GM18526 (cell line): ENCODE results near the gene KRT72.

Source experiments
- POLR2A ChIP-seq: IDR thresholded peaks from 3 replicates; pipeline ENCODE4 v1.6.1; 2011; ENCODE audit not compliant: insufficient read length; ENCODE audit errors: extremely low read depth

KRT72 gene

DNA sequence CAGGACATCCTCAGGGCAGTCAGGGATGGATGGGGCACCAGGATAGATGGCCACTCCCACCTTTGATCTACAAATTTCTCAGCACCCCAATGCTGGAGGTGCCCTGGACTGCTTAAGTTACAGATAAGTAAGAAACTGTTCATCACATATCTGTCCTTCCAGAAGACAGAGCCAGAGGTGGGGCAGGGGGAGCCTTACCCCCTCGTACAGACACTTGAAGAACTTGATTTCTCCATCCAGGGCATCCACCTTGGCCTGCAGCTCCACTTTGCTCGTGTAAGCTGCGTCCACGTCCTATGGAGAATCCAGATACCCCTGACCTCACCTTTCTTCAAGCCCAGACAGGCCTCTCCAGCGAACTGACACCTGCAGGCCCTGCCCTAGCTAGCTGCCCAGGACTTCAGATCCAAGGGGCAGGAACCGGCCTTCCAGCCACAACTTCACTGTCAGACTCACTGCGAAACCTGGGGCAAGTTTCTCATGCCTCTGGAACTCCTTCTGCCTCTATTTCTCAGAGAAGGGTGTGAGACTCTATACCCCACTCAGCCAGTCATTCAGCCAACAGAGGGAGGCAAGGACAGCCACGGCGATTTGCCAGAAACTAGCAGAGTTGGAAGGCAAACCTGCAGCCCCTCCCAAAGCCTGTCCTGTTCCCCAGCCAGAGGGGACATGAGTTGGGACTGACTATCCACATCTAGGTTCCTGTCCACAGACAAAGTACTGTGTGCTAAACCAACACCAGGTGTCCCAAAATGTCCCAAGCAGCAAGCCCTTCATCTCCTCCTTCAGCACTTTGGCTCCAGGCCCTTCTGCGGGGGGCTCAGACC lies 13.3 kb upstream of the KRT72 start:
- TF ChIP-seq POLR2A, result no peak

DNA sequence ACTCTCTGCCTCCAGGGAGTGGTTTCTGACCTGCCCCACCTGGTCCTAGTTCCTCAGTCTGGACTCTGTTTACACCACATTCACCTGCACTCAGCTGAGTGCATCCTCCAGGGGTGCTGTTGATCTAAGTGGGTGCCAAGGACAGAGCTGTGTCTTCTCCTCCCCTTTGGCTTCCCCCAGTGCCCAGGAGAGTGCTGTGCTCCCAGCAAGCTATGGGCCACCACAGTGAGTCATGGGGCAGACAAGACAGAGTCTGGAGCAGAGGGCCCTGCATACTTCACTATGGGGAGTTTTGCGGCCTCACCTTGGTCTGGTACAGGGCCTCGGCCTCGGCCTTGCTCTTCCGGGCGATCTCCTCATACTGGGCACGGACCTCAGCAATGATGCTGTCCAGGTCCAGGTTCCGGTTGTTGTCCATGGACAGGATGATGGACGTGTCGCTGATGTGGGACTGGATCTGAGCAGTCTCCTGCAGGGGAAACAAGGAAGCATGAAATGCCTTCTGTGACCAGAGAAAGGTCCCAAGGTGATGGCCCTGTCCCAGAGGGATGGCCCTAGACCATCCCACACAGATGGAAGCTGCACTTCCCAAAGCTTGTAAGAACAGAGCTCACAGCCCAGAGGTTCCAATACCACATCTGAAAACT lies 12.2 kb upstream of the KRT72 start:
- no peak for TF ChIP-seq POLR2A

DNA sequence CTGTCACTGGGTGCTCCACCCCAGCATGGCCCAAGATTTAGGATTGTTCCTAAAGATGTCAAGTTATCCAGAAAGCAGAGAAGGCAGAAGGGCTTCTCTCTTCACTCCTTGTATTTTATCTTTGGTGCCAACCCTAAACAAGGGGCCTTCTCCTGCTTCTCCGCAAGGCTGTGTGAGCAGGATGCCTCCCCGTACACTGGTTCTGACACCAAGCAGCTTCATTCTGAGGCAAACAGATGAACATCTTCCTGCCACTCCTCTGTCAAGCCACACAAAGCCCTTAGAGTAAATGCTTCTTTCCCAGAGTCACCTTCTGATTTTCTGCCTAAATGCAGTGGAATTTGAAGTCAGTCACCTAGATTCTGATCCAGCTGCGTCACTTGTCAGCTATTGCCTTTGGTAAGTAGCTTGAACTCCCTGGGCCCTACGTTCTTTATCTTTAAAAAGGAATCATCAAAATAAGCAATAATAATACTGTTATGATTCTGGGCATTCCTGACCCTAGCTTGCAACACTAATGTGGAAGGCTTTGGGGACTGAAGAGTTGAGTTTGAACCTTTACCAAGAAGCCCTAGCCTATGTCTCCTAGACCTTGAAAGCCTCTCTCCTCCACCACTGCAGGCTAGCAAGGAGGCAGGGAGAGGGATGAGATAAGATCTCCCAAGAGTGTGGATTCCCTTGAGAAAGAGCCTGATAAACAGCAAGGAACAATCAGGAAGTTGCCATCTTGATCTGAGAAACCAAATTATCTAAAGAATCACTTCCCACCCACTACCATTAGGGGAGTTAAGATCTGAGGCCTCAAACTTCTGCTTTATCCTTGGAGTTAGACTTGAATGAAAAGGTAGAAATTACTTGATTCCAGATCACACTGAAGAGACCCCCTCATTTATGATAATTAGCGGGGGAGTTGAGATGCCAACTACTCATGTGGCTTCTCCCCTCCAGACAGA lies 11.4 kb upstream of the KRT72 start:
- TF ChIP-seq POLR2A, result no peak

DNA sequence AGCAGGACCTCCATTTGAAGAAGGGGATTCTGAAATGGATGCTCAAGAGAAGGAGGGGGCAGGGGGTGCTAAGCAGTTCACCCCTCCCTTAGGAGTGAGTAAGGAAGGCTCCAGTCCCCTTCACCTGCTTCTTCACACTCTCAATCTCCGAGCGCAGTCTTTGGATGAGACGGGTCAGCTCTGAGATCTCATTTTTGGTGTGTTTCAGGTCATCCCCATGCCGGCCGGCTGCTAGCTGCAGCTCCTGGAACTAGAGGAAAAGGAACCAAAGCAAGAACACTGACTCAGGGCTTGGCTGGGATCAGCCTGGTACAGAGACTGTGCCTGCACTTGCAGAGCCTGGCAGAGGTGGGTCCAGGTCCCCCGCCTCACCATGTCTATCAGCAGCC lies 9.8 kb upstream of the KRT72 start:
- TF ChIP-seq POLR2A, result no peak

DNA sequence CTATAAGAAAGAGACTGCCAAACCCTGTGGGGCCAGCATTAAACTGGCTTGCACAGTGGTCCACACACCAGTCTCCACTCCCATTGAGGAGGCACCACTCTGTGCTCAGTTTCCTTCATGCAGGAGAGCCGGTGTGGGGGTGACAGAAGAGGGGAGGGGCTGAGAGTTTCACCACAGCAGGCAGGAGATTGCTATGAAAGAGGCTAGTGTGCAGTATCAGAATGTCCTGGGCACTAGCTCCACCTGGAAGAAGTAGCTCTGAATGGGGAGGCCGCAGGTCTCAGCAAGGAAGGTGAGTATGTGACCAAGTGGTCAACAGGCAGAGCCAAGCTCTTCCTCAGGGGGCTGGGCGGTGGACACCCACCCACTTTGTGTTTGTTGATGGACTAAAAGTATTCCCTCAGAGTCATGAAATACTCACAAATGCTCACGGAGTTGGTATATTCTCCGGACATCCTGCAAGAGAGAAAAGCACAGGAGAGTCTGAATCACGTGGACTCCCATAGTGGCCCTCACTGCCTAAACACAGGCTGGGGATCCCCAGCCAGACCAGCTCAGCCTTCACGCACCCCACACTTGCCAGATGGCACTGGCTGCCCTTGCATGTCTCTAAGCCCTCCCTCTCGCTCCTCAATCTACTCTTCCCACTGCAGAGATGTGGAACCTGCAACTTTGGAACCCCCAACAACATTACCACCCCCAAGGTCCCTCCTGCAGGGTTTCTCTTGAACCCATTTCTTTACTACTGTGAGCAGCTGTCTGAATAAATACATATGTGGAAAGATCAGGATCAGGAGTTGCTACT lies 7.8 kb upstream of the KRT72 start:
- no peak for TF ChIP-seq POLR2A

DNA sequence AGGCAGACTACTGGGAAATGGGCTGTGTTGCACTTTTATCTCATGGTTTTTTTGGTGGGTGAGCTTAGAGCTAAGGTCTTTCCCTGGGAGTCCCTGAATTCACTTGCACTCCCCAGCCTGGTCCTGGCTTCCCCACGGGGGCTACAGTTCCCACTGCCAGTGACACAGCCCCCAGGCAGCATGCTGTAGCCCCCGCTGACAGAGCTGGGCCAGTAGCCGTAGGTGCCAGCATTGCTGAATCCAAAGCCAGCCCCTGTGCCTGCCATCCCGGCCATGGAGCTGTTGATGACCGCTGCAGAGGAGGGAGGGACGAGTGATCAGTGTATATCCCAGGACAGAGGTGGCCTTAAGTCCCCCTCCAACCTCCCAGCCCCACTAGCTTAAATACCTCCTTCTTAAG lies 6.9 kb upstream of the KRT72 start:
- TF ChIP-seq POLR2A, result no peak

DNA sequence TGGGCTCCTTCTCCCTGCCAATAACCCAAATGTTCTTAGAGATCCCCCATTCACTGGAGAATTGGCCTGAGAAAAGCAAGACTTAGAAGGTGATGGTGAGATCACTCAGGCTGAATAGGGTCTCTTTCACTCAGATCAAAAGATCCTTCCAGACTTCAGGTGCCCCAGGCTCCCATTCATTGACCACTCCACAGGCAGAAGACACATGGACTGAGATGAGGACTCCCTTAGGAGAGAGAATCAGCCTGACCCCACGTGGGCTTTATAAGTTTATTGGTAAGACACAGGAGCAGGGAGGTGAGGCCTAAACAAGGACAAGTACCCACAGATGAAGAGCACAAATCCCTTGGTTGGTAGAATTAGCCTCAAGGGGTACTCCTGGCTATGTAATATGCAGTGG lies 6.1 kb upstream of the KRT72 start:
- TF ChIP-seq POLR2A, result no peak

DNA sequence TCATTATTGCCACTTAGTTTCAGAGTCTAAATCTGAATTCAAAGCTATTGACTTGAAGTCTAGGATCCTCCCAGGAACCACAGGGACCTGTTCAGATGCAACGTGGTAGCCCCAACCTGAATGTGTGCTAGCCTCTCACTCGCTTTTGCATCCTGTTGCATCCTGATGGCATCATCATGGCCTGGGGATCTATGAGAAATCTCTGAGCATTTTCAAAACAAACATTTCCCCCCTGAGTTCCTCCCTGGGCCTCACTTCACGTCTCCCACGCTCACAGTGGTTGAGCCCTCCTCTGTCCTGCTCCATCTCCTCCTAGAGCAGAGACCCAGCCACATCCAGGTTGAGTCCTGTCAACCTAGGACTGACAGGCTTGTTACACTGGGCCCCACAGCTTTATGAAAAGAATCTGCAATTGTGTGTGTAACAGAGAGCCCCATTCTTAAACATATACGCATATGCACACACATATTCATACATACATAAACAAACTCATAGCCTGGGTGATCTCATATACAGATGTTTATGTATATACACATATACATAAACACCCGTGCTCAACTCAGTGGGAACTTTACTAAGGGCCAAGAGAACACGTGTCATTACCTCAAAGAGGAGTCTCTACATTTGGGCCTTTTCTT lies 5.4 kb upstream of the KRT72 start:
- TF ChIP-seq POLR2A, result no peak

DNA sequence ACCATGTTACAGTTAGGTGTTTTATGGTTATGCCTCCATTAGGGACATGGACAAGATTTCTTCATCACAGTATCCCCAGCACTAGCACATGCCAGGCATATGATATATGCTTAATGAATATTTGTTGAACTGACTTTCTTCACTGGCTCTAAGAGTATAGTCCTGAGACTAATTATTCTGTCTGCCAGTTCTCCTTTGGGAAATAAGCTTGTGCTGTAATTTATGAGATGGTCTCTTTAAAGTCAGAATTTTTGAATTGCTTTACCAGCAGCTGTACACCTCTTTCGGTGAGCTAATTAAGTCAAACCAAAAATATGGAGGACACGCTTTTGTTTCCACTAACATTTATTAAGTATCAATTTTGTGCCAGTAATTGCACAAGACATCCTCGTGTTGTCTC lies 4.8 kb upstream of the KRT72 start:
- TF ChIP-seq POLR2A, result no peak

DNA sequence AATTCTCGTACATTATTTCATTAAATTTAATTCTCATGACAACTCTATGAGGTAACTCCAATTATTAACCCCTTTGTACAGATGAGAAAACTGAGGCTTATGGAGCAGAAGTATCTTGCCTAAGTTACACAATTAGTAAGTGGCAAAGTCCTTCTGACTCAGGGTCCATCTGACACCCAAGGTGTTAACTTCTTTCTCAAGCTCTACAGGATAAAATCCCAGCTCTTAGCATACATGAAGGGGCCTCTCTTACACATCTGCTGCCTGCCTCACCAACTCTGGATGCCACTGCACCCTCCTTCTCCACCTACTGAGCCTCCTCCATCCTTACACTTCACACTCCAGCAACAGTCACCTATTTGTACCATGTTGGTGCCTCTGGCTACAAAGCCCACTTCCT lies 4.3 kb upstream of the KRT72 start:
- no peak for TF ChIP-seq POLR2A

DNA sequence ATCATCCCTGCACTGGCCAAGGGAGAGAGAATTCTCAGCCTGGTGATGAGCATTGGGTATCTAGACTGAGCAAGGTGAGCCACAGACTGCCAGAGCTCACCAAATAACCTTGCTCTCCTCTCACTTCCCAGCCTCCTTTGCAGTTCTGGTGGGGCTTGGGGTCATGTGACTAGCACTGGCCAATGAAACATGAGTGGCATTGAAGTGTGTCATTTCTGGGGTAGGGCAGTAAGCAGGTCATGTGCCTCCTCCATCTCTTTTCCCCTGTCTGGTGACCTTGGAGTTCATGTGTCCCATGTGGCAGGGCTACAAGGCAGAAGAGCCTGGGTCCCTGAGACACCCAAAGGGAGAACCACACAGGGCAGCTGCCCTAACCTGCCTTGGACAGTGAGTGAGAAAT lies 3.6 kb upstream of the KRT72 start:
- no peak for TF ChIP-seq POLR2A

DNA sequence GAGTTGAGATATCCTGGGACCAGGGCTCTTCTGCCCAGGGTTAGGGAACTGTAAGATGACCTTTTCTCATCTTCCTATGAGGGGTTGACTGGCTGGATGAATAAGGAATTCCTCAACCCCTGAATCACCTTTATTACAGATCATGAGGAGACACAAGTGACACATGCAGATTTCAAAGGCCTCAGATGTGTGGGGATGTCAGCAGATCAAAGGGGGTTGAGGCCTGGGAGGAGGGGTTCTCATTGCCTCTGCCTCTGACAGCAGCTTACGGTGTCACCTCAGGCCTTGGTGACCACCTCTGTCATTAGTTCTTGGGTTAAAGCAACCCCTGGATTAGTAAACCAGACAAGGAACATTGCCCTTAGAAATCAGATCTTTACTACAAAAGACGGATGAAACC lies 2.1 kb upstream of the KRT72 start:
- TF ChIP-seq POLR2A, result no peak

DNA sequence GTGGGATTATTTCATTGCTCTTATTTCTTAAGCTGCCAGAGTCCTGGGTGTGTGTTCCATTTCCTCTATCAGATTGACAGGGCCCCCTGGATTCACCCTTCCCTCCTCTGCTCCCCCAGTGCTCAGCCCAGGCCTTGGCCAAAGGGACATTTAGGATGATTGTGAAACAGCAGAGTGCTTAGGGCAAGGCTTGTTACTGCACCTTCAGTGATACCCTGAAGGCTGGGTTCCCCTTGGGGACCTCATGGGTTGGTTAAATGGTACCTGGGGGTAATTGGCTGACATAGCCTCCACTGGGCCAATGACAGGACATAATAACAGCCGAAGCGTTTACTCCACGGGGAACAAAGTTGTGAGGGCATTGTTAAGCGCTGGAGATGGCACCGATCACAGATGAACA lies 1.3 kb upstream of the KRT72 start:
- no peak for TF ChIP-seq POLR2A

DNA sequence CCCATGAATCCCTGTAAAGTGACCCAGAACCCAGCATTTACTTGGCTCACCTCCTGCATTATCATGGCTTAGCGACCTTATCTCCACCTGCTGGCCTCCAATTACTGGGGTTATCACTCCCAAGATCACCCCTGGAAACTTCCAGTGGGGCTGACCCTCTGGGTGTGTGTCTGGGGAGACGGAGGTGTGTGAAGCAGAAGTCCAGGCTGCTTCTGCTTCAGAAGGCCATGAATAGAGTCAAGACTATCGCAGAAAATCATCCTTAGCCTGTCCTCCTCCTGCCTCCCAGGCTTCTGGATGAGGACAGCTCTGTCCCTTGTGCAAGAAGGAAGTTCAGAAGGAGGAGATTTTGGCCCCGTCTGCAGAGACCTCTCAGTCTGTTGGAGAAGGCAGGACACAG lies 408 bp upstream of the KRT72 start:
- TF ChIP-seq POLR2A, result no peak
